ENCODE results near the gene INTS7.

Gene INTS7

DNA sequence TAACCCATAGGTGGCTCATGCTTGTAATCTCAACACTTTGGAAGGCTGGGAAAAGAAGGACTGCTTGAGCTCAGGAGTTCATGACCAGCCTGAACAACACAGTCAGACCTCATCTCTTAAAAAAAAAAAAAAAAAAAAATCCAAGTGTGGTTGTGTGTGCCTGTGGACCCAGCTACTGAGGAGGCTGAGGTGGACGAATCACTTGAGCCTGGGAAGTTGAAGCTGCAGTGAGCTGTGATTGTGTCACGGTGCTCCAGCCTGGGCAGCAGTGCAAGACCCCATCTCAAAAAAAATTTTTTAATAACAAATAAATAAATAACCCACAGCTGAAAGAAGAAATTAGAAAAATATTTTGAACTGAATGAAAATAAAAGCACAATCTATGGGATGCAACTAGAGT lies 13.8 kb downstream of the INTS7 start:
- DNase-seq (ENCODE audit: low read depth): no peak
- TF ChIP-seq, protein P1, sequence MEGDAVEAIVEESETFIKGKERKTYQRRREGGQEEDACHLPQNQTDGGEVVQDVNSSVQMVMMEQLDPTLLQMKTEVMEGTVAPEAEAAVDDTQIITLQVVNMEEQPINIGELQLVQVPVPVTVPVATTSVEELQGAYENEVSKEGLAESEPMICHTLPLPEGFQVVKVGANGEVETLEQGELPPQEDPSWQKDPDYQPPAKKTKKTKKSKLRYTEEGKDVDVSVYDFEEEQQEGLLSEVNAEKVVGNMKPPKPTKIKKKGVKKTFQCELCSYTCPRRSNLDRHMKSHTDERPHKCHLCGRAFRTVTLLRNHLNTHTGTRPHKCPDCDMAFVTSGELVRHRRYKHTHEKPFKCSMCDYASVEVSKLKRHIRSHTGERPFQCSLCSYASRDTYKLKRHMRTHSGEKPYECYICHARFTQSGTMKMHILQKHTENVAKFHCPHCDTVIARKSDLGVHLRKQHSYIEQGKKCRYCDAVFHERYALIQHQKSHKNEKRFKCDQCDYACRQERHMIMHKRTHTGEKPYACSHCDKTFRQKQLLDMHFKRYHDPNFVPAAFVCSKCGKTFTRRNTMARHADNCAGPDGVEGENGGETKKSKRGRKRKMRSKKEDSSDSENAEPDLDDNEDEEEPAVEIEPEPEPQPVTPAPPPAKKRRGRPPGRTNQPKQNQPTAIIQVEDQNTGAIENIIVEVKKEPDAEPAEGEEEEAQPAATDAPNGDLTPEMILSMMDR (IDR thresholded peaks at IDR 0.05; ENCODE audit: low read length, missing control alignments): no peak
- H3K4me3 ChIP-seq (replicated peaks; ENCODE audit: low read depth, low read length): no peak overlapping the region

DNA sequence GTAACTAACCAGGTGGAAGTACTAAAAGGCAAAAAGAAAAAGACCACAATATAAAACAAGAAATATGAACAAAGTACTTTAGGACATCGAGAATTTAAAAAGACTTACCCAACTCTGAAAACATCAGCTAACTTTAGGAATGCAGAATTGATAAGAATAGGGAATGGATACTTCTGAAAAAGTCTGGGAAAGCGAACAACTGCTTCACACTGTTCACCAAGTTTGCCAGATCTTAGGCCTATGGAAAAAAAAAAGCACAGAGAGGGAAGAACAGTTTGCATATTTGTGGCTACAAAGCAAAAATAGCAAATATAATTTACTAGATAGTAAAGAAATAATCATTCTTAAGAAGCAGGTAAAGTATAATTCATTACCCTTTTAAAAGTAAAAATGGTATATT lies 14.4 kb downstream of the INTS7 start:
- DNase-seq (ENCODE audit: low read depth): no peak
- TF ChIP-seq, protein P1 (IDR thresholded peaks at IDR 0.05; ENCODE audit: low read length, missing control alignments): no peak
- H3K4me3 ChIP-seq (replicated peaks; ENCODE audit: low read depth, low read length): no peak overlapping the region

DNA sequence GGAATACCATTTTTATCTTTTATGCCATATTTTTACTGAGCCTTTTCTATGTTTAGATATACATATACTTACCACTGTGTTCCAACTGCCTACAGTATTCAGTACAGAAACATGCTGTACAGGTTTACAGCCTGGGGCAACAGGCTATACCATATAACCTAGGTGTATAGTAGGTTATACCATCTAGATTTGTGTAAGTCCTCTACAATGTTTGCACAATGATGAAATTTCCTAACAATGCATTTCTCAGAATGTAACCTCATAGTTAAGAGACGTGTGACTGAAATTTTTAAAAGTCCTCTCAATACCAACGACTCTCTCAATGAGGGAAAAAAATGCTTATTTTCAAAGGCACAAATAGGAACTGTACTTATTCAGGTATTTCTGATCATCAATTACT lies 21.7 kb downstream of the INTS7 start:
- H3K4me3 ChIP-seq (replicated peaks; ENCODE audit: low read depth, low read length): no peak overlapping the region
- DNase-seq (ENCODE audit: low read depth): no peak
- TF ChIP-seq, protein P1 (IDR thresholded peaks at IDR 0.05; ENCODE audit: low read length, missing control alignments): no peak

DNA sequence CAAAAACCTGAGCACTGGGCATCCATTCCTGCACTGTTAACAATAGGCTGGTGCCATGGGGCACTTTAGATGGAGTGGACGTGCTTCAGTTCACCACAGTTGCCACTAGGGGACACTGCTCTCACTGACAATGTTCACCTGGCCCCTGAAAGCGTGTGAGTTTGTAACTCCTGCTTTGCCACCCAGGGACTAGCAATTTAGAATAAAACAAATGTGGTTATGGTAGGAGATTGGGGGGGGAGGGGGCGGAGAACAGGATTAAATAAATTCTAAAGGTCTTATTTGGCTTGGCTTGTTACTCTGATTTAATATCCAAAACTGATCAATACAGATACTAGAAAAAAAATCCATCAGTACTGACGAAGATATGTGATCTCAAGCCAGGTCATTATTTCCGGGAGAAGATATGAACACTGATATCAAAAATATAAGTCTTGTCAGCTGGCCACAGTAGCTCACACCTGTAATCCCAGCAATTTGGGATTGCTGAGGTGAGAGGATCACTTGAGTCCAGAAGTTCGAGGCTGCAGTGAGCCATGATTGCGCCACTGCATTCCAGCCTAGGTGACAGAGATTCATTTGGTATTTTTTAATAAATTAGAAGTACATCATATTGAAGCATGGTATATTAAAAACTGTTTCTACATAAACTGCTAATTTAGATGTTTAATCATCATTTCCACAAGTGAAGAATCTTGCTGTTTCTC lies 23.2 kb downstream of the INTS7 start:
- H3K4me3 ChIP-seq (replicated peaks; ENCODE audit: low read depth, low read length): no peak overlapping the region
- TF ChIP-seq, protein P1 (IDR thresholded peaks at IDR 0.05; ENCODE audit: low read length, missing control alignments): peak; percentile 100
- DNase-seq (ENCODE audit: low read depth): peak; percentile 76

DNA sequence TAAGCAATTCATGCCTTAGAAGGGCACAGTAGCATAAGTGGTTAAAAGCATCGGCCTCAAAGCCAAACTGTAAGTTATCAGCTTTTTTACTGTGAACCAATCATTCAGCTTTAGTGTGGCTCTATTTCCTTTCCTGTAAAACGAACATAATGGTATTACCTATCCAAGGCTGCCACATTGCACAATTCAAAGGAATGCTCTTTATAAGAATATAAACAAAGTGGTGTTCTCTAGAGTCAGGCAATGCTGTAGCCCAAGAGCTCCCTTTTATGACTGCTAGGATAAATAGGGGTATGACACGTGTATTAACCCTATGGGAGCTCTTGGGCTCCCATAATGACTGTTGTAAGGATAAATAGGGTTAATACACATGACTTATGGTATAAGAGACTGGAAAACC lies 25.4 kb downstream of the INTS7 start:
- no peak overlapping the region for H3K4me3 ChIP-seq (replicated peaks; ENCODE audit: low read depth, low read length)
- DNase-seq (ENCODE audit: low read depth): peak; percentile 11
- TF ChIP-seq, protein P1 (IDR thresholded peaks at IDR 0.05; ENCODE audit: low read length, missing control alignments): no peak

DNA sequence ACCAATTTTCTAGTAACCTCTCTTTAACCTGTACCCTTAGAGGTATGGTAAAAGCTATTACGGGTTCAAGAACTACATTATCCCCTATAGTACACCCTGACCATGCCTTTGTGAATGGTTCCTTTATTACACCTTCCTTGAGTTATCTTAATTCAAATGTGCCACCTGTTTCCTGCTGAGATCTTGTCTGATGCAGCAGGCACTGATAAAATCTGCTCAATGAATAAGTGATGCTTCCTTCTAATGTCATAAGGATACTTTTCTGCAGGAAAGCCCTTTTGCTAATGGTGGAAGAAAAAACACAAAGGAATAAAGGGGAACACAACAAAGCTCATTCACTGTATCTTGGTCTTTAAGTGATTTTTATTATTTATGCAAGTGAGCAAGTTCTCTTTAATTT lies 25.8 kb downstream of the INTS7 start:
- DNase-seq (ENCODE audit: low read depth): no peak
- TF ChIP-seq, protein P1 (IDR thresholded peaks at IDR 0.05; ENCODE audit: low read length, missing control alignments): no peak
- H3K4me3 ChIP-seq (replicated peaks; ENCODE audit: low read depth, low read length): no peak overlapping the region

DNA sequence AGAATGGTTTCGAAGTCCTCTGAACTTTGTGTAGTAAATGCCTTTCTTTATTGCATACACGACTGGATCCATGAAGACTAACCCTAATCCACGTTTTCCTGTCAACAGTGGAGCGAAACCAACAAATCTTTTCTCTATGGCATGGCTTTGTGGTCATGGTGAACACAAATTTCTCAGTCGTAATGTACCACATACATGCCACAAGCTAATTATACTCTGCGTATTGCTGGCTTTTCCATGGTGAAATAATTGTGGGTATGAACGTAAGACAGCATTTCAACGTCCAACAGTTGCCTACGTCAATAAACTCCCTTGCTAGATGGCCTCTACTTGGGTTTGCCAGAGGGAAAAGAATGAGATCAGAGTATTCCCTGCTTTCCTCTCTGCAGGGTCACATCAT lies 27.5 kb downstream of the INTS7 start:
- no peak overlapping the region for H3K4me3 ChIP-seq (replicated peaks; ENCODE audit: low read depth, low read length)
- no peak for DNase-seq (ENCODE audit: low read depth)
- TF ChIP-seq, protein P1 (IDR thresholded peaks at IDR 0.05; ENCODE audit: low read length, missing control alignments): no peak

All from fibroblast of pulmonary artery (primary cell).